Osteocyte (in vitro differentiated cells): ENCODE data around the gene ENPEP. TPM values are rescaled to one million over a fixed set of nuclear protein-coding genes. Genes with fewer than 3 reads are reported as not detected.

Source experiments
- DNase-seq: peaks from one replicate; pipeline ENCODE4 v3.0.0; 2021; ENCODE audit warnings: mixed read lengths; ENCODE audit not compliant: unreplicated experiment; ENCODE audit errors: extremely low spot score
- H3K27ac Mint-ChIP-seq: one replicate; pipeline ENCODE4 v1.8.0; 2021; ENCODE audit warnings: mild to moderate bottlenecking, mixed read lengths; ENCODE audit not compliant: unreplicated experiment
- H3K27me3 Mint-ChIP-seq: one replicate; pipeline ENCODE4 v1.8.0; 2021; ENCODE audit warnings: mixed read lengths; ENCODE audit not compliant: unreplicated experiment
- H3K36me3 Mint-ChIP-seq: one replicate; pipeline ENCODE4 v1.8.0; 2021; ENCODE audit warnings: mixed read lengths; ENCODE audit not compliant: unreplicated experiment
- H3K4me1 Mint-ChIP-seq: one replicate; pipeline ENCODE4 v1.8.0; 2021; ENCODE audit warnings: mixed read lengths; ENCODE audit not compliant: unreplicated experiment
- H3K4me3 Mint-ChIP-seq: one replicate; pipeline ENCODE4 v1.8.0; 2021; ENCODE audit warnings: mild to moderate bottlenecking, moderate library complexity, mixed read lengths; ENCODE audit not compliant: unreplicated experiment
- H3K9me3 Mint-ChIP-seq: one replicate; pipeline ENCODE4 v1.8.0; 2021; ENCODE audit warnings: mixed read lengths; ENCODE audit not compliant: unreplicated experiment
- total RNA-seq: library from RNA; stranded (reverse); gene quantifications from 2 replicates; pipeline ENCODE4 v1.2.1, GENCODE V29; 2021
- TF ChIP-seq, protein P1 (sequence below): fragments of 200-600 bp; sonication (generic); IDR thresholded peaks from 2 replicates; pipeline ENCODE4 v1.5.0; 2021; ENCODE audit warnings: antibody characterized with exemption, mild to moderate bottlenecking, moderate library complexity

Gene ENPEP
- total RNA-seq, 1 donor from 2014 or later = 0.94 TPM

DNA sequence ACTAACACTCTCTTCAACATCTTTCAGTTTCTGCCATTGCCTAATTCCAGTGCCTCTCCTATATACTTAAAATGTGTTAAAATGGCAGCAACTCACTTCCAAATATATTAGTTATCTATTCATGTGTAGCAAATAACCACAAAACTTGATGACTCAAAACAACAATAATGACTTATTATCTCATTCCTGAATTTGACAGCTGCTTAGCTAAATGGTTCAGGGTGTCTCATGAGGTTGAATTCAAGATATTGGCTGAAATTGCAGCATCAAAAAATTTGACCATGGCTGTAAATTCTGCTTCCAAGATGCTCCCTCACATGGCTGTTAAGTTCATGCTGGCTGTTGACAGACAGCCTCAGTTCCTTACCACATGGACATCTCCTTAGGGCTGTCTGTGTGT, 121.6 kb downstream of the ENPEP start:
- Mint-ChIP-seq H3K4me3 (no peak overlapping the region), H3K4me1 (no peaks in the 10 kb centered on the region), H3K27ac (no peak overlapping the region), H3K9me3 (peaks cover 3% of the 10 kb centered on the region), H3K36me3 (no peaks in the 10 kb centered on the region), H3K27me3 (peaks cover 14% of the 10 kb centered on the region)
- no peak for DNase-seq
- TF ChIP-seq, protein P1, sequence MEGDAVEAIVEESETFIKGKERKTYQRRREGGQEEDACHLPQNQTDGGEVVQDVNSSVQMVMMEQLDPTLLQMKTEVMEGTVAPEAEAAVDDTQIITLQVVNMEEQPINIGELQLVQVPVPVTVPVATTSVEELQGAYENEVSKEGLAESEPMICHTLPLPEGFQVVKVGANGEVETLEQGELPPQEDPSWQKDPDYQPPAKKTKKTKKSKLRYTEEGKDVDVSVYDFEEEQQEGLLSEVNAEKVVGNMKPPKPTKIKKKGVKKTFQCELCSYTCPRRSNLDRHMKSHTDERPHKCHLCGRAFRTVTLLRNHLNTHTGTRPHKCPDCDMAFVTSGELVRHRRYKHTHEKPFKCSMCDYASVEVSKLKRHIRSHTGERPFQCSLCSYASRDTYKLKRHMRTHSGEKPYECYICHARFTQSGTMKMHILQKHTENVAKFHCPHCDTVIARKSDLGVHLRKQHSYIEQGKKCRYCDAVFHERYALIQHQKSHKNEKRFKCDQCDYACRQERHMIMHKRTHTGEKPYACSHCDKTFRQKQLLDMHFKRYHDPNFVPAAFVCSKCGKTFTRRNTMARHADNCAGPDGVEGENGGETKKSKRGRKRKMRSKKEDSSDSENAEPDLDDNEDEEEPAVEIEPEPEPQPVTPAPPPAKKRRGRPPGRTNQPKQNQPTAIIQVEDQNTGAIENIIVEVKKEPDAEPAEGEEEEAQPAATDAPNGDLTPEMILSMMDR = no peak

- no peak for DNase-seq
- no peak overlapping the region for H3K4me3 Mint-ChIP-seq
- no peaks in the 10 kb centered on the region for H3K36me3 Mint-ChIP-seq
- H3K4me1 Mint-ChIP-seq = no peaks in the 10 kb centered on the region
- TF ChIP-seq, protein P1 = no peak
- H3K9me3 Mint-ChIP-seq = no peaks in the 10 kb centered on the region
- H3K27ac Mint-ChIP-seq = no peak overlapping the region
- H3K27me3 Mint-ChIP-seq = peaks cover 28% of the 10 kb centered on the region
Observed at GRCh38 chr4:110602061-110602460, 126.1 kb downstream of the ENPEP start.

GRCh38 chr4:110605077-110605476, 129.1 kb downstream of the ENPEP start:
- Mint-ChIP-seq H3K4me3 (no peak overlapping the region), H3K4me1 (no peaks in the 10 kb centered on the region), H3K36me3 (no peaks in the 10 kb centered on the region), H3K9me3 (no peaks in the 10 kb centered on the region), H3K27ac (no peak overlapping the region), H3K27me3 (peaks cover 36% of the 10 kb centered on the region)
- TF ChIP-seq, protein P1 = no peak
- DNase-seq = no peak

GRCh38 chr4:110609044-110609750, 133.2 kb downstream of the ENPEP start:
- no peaks in the 10 kb centered on the region for H3K36me3 Mint-ChIP-seq
- no peak overlapping the region for H3K4me3 Mint-ChIP-seq
- peaks cover 34% of the 10 kb centered on the region for H3K27me3 Mint-ChIP-seq
- no peaks in the 10 kb centered on the region for H3K9me3 Mint-ChIP-seq
- no peak for DNase-seq
- TF ChIP-seq, protein P1 = no peak
- H3K27ac Mint-ChIP-seq = no peak overlapping the region
- H3K4me1 Mint-ChIP-seq = no peaks in the 10 kb centered on the region

DNA sequence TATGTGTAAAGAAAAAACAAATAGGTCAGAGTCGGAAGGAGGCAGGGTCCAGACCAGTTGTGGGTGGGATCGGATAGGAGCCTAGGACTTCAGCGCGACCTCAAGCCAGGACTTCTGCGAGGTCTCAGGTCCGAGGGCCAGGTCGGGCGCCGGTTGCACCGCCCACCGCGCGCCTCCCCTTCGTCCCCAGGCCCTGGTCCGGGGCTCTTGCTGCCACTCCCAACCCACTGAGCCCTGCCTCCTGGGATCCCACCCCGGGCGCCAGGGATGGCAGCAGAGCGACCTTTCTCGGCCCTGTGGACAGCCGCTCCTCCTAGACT, 134.6 kb downstream of the ENPEP start:
- Mint-ChIP-seq H3K9me3 (no peaks in the 10 kb centered on the region), H3K36me3 (no peaks in the 10 kb centered on the region), H3K27ac (no peak overlapping the region), H3K4me3 (no peak overlapping the region), H3K27me3 (peaks cover 44% of the 10 kb centered on the region), H3K4me1 (no peaks in the 10 kb centered on the region)
- TF ChIP-seq, protein P1 = no peak
- DNase-seq = no peak
